ENCODE measurements around the gene ARCN1. TPM values are rescaled to one million over a fixed set of nuclear protein-coding genes. Genes with fewer than 3 reads are reported as not detected.

ARCN1 gene
- total and polyA plus RNA-seq, 5 donors, result 69.1 to 138 (median 97.0) TPM

DNA sequence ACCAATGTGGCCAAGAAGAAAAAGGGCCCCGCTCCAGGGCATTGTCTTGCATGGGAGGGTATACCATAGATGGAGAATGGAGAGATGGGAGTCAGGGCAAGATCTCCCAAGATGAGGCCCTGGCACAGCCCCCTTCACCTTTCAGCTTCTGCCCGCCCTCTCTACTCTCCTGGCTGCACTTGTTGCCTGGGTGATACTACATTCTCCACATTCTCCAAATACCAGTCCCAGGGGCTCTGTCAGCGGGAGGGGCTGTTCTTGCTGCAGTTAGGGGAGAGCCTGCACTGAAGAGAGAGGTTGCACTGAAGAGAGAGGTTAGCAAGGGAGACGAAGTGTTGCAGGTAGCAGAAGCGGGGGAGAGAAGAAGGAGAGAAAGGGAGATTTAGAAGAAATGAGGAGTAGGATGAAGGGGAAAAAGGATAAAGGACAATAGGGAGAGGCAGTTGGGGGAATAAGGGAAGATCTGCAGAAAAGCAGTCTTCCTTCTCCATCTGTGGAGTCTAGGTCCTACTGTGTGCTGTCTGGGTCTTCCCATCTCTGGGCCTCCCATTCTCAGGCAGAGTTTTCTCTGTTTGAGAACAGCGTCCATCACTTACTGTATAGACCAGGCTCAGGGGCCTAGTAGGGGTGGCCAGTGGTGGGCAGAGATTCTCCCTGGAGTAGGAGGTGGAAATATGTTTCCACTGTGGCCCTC, 43.2 kb downstream of the ARCN1 start:
- Histone ChIP-seq H3K4me3 (ENCODE audit: low read length) (no peak overlapping the region), H3K4me1 (ENCODE audit: control insufficient read depth, insufficient read depth, low read length) (peaks cover 20% of the 10 kb centered on the region), H3K9me3 (ENCODE audit: control insufficient read depth, low read length) (no peaks in the 10 kb centered on the region), H3K27me3 (ENCODE audit: control insufficient read depth, insufficient read depth) (no peaks in the 10 kb centered on the region), H3K27ac (ENCODE audit: low read length) (no peak overlapping the region)
- ATAC-seq, result no peak
- 84% methylated on average over 6 of the region's 6 CpGs for WGBS
- intact Hi-C loops (cut with DNase I), result no loop called here
- peak in 2 of 3 donors; percentile 2 to 30 for DNase-seq

DNA sequence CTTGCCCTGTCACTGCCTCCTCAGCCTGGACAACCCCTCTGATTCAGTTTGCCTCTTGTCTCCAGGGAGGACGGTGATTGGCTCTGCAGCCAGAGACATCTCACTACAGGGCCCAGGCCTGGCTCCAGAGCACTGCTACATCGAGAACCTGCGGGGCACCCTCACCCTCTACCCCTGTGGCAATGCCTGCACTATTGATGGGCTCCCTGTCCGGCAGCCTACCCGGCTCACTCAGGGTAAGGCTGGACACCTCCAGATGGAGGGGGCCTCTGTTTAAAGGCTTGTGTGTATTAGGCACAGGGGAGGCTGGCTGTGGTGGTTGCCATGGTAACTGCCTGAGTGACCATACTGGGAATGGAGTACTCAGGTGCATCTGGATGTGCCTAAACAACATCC, 43.8 kb downstream of the ARCN1 start:
- H3K4me1 ChIP-seq (ENCODE audit: control insufficient read depth, insufficient read depth, low read length), result peaks cover 25% of the 10 kb centered on the region
- WGBS, result 79% methylated on average over 5 of the region's 5 CpGs
- no peaks in the 10 kb centered on the region for H3K9me3 ChIP-seq (ENCODE audit: control insufficient read depth, low read length)
- no peaks in the 10 kb centered on the region for H3K27me3 ChIP-seq (ENCODE audit: control insufficient read depth, insufficient read depth)
- intact Hi-C loops (cut with DNase I), result no loop called here
- ATAC-seq (no peak), DNase-seq (peak in 1 of 3 donors; percentile 47)
- no peak overlapping the region for H3K4me3 ChIP-seq (ENCODE audit: low read length)
- H3K27ac ChIP-seq (ENCODE audit: low read length), result no peak overlapping the region

DNA sequence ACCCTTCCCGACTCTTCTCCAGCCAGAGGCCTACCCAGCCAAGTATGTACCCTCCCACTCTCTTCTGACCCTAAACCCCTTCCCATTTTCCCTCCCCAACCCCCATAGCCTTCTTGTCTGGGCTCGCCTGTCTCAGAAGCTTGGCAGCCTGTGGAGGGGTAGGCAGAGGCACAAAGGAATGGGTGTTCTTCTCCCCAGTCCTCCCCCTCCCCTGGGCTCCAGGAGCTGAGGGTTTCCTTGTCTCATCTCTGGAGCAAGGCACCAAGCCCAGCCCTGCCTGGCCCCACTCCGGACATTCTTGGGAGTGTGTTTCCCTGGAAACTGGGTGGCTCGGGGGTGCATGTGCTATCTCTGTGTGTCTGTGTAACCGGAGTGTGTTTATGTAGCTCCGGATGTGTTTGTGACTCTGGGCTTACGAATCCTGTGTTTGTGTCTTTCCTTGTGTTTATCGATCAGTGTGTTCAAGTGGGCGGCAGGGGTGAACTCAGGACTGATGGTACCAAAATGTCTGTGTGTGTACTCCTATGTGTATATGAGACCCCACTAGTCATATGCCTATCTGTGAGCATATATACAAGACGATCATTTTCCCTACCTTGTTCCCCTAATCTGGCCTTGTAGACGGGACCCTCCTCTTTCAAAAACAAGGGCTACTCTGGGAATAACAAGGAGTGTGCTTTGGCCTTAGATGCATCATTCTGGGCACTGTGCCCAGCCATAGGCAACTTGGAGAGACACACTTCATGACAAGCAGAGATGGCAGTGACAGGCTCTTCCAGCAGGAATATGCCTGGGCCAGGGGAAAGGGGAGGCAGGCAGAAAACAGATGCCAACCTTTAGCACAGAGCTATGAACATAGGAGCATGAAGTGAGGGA, 46.1 kb downstream of the ARCN1 start:
- WGBS, result 22% methylated on average over 11 of the region's 11 CpGs
- ATAC-seq (peak; percentile 51 to 62), DNase-seq (peak; percentile 90 to 94 (median 92))
- no peak overlapping the region for H3K4me3 ChIP-seq (ENCODE audit: low read length)
- no peaks in the 10 kb centered on the region for H3K9me3 ChIP-seq (ENCODE audit: control insufficient read depth, low read length)
- H3K27ac ChIP-seq (ENCODE audit: low read length), result peak overlapping the region; percentile 90
- intact Hi-C loops (cut with DNase I), result no loop called here
- H3K27me3 ChIP-seq (ENCODE audit: control insufficient read depth, insufficient read depth), result no peaks in the 10 kb centered on the region
- H3K4me1 ChIP-seq (ENCODE audit: control insufficient read depth, insufficient read depth, low read length), result peaks cover 26% of the 10 kb centered on the region

DNA sequence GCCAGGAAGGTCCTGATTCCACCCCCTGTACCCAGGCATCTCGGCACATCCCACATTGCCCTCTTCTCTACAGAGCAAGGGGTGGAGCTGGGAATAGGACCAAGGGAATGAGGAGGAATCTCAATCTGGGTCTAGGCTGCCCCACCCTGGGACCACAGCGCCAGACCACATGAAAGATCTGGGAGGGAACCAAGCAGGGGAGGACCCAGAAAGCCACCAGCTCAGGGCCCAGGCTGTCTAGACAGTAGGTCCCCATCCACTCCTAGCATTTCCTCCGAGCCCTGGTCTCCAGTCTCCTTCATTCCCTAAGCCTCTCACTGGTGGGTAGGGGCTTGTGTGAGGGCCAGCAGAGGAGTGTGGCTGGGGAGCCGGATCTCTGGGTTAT, 46.8 kb downstream of the ARCN1 start:
- intact Hi-C loops (cut with DNase I), result no loop called here
- H3K4me3 ChIP-seq (ENCODE audit: low read length), result no peak overlapping the region
- no peaks in the 10 kb centered on the region for H3K9me3 ChIP-seq (ENCODE audit: control insufficient read depth, low read length)
- peaks cover 22% of the 10 kb centered on the region for H3K4me1 ChIP-seq (ENCODE audit: control insufficient read depth, insufficient read depth, low read length)
- 19% methylated on average over 4 of the region's 4 CpGs for WGBS
- H3K27me3 ChIP-seq (ENCODE audit: control insufficient read depth, insufficient read depth), result no peaks in the 10 kb centered on the region
- peak overlapping the region; percentile 90 for H3K27ac ChIP-seq (ENCODE audit: low read length)
- DNase-seq (peak; percentile 84 to 88 (median 84)), ATAC-seq (peak; percentile 46 to 50)

DNA sequence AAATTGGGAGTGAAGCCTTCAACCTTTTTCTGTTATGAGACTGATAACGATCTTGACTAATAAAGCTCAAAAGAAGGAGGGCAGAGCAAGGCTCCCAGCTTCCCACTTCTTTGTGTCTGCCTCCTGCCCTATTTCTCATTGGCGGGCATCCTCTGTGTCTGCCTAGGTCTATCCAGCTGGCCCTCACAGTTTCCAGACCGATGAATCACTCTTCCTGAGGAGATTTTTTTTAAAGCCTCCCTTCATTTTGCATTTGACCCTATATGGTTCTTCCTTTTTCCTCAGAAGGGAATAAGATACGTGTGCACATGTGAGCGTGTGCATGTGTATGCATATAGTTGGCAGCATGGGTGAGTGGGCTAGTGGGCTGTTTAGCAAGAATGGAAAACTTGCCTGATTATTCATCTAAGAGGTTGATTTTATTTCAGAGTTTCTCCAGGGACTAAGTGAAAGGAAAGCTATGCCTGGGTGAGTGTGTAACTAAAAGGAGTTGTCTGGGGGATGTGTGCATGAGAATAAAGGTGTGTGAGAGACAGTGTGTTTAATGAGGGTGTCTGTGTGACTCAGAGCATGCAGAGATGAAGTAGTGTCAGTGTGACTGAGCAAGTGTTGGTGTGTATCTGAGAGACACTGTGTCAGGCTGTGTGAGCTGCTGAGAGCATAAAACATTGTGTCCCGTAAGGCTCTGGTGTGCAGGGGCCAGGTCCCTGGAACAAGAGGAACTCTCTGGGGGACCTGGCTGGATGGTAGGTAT, 47.4 kb downstream of the ARCN1 start:
- H3K27me3 ChIP-seq (ENCODE audit: control insufficient read depth, insufficient read depth), result no peaks in the 10 kb centered on the region
- peak overlapping the region; percentile 90 for H3K27ac ChIP-seq (ENCODE audit: low read length)
- no peaks in the 10 kb centered on the region for H3K9me3 ChIP-seq (ENCODE audit: control insufficient read depth, low read length)
- 36% methylated on average over 6 of the region's 6 CpGs for WGBS
- peak; percentile 40 to 67 for ATAC-seq
- intact Hi-C loops (cut with DNase I), result no loop called here
- peaks cover 22% of the 10 kb centered on the region for H3K4me1 ChIP-seq (ENCODE audit: control insufficient read depth, insufficient read depth, low read length)
- DNase-seq, result peak; percentile 70 to 83 (median 81)
- H3K4me3 ChIP-seq (ENCODE audit: low read length), result no peak overlapping the region

DNA sequence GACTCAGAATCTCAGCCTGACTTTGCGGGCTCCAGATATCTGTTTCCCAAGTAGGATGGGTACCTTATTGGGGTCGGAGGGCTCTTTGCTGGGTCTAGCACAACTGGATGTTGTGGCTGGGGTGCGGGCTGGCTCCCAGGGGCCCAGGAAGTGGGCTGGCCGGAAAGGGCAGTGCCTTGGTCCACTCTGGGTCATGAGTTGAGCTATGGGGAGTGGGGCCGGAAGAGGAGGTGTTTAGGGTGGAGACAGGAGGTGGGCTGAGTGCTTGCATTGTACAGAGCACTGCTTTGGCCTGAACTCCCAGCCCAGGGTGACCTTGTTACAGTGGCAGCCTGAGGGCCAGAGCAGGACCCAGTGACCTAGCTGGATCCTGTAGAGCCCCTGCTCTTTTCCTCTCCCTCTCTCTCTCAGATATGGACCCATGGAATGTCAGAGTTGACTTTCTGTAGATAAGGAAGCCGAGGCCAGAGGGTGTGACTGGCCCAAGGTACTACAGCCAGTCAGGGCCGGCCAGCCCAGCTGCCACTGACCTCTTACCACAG, 48.4 kb downstream of the ARCN1 start:
- intact Hi-C loops (cut with DNase I), result no loop called here
- H3K4me1 ChIP-seq (ENCODE audit: control insufficient read depth, insufficient read depth, low read length), result peaks cover 26% of the 10 kb centered on the region
- DNase-seq (peak in 2 of 3 donors; percentile 68 to 69), ATAC-seq (peak; percentile 1 to 40)
- H3K9me3 ChIP-seq (ENCODE audit: control insufficient read depth, low read length), result no peaks in the 10 kb centered on the region
- no peaks in the 10 kb centered on the region for H3K27me3 ChIP-seq (ENCODE audit: control insufficient read depth, insufficient read depth)
- H3K4me3 ChIP-seq (ENCODE audit: low read length), result no peak overlapping the region
- WGBS, result 46% methylated on average over 7 of the region's 7 CpGs
- peak overlapping the region; percentile 81 for H3K27ac ChIP-seq (ENCODE audit: low read length)

DNA sequence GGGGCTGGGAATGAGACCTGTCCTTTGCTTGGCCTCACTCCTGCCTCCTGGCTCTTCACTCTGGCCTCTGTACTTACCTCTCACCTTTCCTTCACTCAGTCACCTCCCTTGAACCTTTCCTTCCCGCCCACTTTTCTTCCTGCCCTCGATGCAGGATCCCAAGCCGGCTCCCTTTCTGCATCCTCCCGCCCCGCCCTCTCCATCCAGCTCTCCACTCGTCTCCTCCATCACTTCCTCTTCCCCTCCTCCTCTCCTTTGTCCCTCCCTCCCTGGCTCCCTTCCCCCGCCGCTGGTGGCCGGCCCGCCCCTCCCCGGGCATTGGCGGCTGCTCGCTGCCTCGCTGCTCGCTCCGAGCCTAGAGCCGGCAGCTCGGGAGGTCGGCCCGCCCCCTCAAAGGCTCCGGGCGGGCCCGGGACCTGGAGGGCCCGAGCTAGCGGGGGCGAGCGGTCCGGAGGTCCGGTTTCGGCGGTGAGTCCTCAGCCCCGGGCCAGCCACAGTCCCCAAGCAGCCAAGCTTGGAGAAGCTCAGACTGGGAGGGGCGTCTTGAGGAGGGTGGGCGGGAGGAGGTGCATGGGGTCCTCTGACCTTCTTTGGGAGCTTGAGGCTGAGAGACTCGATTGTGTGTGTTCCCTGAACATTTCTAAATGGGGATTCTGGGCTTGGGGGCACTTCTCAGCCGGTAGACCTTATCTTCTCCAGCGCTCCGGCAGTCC, 49.0 kb downstream of the ARCN1 start:
- Histone ChIP-seq H3K9me3 (ENCODE audit: control insufficient read depth, low read length) (no peaks in the 10 kb centered on the region), H3K4me3 (ENCODE audit: low read length) (peak overlapping the region; percentile 63), H3K27me3 (ENCODE audit: control insufficient read depth, insufficient read depth) (no peaks in the 10 kb centered on the region), H3K4me1 (ENCODE audit: control insufficient read depth, insufficient read depth, low read length) (peaks cover 26% of the 10 kb centered on the region), H3K27ac (ENCODE audit: low read length) (peak overlapping the region; percentile 84)
- intact Hi-C loops (cut with DNase I), result no loop called here
- WGBS, result 3% methylated on average over 38 of the region's 38 CpGs
- ATAC-seq (peak; percentile 63 to 68), DNase-seq (peak; percentile 91 to 96 (median 95))

DNA sequence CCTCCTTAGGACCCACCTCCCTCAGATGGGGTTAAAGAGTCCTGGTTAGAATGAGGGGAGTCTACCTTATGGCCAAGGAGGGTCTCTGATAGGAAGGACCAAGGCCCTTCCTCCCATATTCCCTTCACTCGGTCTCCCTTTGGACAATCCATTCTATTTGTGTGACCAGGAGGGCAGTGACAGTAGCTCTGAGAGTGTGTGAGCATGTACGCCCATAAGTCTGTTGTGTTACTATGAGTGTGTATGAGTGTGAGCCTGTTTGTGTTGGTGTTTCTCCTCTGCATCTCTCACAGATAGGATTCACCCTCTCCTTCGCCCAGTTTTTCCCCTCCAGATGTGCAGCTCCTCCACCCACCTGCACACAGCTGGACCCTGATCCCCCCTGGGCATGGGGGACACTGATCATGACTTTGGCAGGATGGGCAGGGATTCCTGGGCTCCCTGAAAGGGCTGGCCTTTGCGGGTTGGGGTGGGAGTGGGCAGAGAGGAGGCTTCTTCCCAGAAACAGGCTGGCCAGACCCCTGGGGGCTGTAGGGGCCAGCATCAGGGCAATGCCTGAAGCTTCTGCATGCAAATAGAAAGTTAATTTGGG, 49.7 kb downstream of the ARCN1 start:
- H3K27ac ChIP-seq (ENCODE audit: low read length), result peak overlapping the region; percentile 84
- H3K4me1 ChIP-seq (ENCODE audit: control insufficient read depth, insufficient read depth, low read length), result peaks cover 26% of the 10 kb centered on the region
- intact Hi-C loops (cut with DNase I), result no loop called here
- 46% methylated on average over 4 of the region's 4 CpGs for WGBS
- H3K9me3 ChIP-seq (ENCODE audit: control insufficient read depth, low read length), result no peaks in the 10 kb centered on the region
- DNase-seq, result peak in 1 of 3 donors; percentile 39
- H3K4me3 ChIP-seq (ENCODE audit: low read length), result peak overlapping the region; percentile 63
- no peaks in the 10 kb centered on the region for H3K27me3 ChIP-seq (ENCODE audit: control insufficient read depth, insufficient read depth)
- ATAC-seq, result no peak

DNA sequence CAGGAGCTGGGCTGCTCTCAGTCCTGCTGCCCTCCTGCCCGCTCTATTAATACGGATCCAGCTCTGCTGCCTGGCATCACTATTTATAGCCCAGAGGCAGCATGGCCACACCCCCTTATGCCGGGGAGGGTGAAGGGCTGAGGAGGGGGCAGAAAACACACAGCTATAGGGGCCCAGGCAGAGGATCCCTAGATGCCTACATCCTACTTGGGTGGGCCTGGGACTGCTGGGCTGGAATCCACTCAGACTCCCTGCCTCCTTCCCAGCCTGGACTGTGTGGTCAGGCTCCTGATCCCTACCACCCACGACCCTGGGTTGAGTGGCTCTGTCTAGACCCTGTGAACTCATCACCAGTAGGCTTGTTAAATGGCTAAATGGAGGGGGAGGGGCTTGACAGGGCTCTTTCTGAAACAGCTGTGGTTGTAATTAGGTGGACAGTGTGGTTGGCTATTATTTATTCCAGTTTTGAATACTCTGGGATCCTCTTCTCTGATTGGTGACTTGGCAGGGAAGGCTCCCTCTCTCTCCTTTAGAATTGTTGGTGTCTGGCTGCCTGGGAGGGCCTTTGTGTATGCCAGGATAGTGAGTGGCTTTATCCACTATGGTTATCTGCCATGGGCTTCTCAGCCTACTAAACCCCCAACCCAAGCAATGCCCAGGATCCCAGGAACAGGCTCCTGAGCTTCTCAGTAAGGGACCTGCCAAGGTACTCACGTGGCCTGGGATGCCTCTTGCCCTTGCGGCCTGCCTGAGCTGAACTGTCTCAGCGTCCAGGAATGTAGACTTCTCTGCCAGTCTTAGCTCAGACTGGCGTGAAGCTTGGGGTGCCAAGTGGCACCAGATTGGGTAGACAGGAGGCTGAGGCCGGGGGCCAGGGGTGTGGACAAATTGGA, 50.4 kb downstream of the ARCN1 start:
- Histone ChIP-seq H3K27ac (ENCODE audit: low read length) (peak overlapping the region; percentile 84), H3K4me3 (ENCODE audit: low read length) (no peak overlapping the region), H3K27me3 (ENCODE audit: control insufficient read depth, insufficient read depth) (no peaks in the 10 kb centered on the region), H3K4me1 (ENCODE audit: control insufficient read depth, insufficient read depth, low read length) (peaks cover 26% of the 10 kb centered on the region), H3K9me3 (ENCODE audit: control insufficient read depth, low read length) (no peaks in the 10 kb centered on the region)
- intact Hi-C loops (cut with DNase I), result no loop called here
- peak; percentile 69 to 83 (median 77) for DNase-seq
- ATAC-seq, result peak; percentile 5 to 31
- WGBS, result 39% methylated on average over 9 of the region's 9 CpGs

Measured in right cardiac atrium (tissue), 5 donors.